ENCODE measurements around the gene FFAR3.

The FFAR3 gene

DNA sequence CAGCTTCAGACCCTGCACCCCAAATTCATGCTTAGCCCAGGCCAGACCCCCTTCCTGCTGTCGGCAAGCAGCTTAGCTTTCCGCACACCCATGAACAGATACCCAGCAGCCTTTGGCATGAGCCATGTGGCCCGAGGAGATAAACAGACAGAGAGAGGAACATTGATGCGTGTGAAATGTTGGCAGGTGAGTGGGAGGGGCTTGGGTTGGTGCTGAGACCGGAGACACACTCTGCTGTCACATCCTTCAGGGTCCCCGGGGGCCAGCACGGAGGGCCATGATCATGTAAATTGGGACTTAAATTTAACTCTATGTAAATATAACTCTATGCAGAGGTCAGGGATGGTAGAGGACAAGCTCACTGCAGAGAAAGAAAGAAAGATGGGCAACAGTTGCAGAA, 27.8 kb upstream of the FFAR3 start:
- Histone ChIP-seq H3K27ac (no peak overlapping the region), H3K4me3 (no peak overlapping the region)
- TF ChIP-seq, protein P1, sequence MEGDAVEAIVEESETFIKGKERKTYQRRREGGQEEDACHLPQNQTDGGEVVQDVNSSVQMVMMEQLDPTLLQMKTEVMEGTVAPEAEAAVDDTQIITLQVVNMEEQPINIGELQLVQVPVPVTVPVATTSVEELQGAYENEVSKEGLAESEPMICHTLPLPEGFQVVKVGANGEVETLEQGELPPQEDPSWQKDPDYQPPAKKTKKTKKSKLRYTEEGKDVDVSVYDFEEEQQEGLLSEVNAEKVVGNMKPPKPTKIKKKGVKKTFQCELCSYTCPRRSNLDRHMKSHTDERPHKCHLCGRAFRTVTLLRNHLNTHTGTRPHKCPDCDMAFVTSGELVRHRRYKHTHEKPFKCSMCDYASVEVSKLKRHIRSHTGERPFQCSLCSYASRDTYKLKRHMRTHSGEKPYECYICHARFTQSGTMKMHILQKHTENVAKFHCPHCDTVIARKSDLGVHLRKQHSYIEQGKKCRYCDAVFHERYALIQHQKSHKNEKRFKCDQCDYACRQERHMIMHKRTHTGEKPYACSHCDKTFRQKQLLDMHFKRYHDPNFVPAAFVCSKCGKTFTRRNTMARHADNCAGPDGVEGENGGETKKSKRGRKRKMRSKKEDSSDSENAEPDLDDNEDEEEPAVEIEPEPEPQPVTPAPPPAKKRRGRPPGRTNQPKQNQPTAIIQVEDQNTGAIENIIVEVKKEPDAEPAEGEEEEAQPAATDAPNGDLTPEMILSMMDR (IDR thresholded peaks at IDR 0.05) = no peak
- DNase-seq (ENCODE audit: low spot score) = no peak

DNA sequence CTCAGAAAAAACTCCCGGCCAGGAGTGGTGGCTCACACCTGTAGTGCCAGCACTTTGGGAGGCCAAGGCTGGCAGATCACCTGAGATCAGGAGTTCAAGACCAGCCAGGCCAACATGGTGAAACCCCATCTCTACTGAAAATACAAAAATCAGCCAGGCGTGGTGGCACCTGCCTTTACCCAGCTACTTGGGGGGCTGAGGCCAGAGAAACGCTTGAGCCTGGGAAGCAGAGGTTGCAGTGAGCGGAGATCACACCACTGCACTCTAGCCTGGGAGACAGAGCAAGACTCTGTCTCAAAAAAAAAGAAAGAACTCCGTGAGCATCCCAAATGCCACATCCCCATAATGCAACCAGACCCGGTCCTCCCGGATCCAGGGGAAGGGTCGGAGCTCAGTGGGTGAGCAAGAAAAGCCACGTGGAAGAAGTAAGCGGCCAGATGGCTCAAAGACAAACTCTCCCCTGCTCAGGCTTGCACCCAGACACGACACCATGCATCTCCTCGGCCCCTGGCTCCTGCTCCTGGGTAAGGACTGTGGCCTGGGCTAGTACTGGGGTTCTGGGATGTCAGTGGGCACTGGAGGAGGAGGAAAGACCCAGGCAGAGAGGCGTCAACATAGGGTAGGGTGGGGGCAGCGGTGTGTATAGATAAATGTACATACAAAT, 26.6 kb upstream of the FFAR3 start:
- no peak for DNase-seq (ENCODE audit: low spot score)
- Histone ChIP-seq H3K4me3 (no peak overlapping the region), H3K27ac (no peak overlapping the region)
- TF ChIP-seq, protein P1 (IDR thresholded peaks at IDR 0.05) = no peak

DNA sequence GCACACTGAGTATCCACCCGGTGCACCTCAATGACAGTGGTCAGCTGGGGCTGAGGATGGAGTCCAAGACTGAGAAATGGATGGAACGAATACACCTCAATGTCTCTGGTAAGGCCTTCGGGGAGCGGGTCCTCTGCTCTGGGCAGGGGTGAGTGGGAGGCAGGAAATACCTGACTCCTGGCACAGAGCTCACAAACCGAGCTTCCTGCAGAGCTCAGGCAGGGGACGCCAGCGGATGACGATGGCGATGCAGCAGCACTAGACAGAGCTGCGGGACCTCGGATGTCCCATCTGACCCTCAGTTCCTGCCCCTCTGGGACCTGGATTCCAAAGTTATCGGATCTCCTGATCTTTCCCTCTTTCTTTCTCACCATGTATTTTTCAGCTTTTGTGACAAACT, 25.4 kb upstream of the FFAR3 start:
- DNase-seq (ENCODE audit: low spot score) = no peak
- H3K4me3 ChIP-seq = no peak overlapping the region
- TF ChIP-seq, protein P1 (IDR thresholded peaks at IDR 0.05) = no peak
- no peak overlapping the region for H3K27ac ChIP-seq

DNA sequence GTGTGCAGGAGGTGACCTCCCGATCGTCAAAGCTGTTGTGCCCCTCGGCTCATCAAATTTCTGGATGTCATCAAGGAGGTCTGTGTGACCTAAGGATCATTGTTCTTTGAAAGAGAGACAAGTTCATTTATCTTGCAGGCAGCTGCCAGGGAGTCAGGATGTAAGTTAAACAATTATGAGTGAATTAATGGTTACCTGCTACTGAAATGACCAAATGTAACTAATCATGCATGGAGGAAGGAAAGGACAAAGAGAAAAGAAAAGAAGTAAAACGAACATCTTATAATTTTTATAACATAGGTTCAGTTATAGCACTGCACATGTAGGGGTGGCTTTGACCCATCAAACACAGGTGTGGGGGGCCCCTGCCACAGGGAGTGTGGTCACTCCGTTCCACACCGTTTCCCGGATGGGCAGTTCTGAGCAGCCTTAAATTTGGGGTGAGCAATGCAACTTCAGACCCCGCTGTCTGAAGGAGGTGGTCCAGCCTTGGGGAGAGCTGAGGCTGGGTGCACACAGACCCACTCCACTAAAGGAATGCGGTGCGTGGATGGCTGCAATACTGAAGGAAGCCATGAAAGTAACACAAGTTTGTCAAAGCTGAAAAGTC, 24.0 kb upstream of the FFAR3 start:
- Histone ChIP-seq H3K27ac (no peak overlapping the region), H3K4me3 (no peak overlapping the region)
- DNase-seq (ENCODE audit: low spot score) = no peak
- TF ChIP-seq, protein P1 (IDR thresholded peaks at IDR 0.05) = no peak

DNA sequence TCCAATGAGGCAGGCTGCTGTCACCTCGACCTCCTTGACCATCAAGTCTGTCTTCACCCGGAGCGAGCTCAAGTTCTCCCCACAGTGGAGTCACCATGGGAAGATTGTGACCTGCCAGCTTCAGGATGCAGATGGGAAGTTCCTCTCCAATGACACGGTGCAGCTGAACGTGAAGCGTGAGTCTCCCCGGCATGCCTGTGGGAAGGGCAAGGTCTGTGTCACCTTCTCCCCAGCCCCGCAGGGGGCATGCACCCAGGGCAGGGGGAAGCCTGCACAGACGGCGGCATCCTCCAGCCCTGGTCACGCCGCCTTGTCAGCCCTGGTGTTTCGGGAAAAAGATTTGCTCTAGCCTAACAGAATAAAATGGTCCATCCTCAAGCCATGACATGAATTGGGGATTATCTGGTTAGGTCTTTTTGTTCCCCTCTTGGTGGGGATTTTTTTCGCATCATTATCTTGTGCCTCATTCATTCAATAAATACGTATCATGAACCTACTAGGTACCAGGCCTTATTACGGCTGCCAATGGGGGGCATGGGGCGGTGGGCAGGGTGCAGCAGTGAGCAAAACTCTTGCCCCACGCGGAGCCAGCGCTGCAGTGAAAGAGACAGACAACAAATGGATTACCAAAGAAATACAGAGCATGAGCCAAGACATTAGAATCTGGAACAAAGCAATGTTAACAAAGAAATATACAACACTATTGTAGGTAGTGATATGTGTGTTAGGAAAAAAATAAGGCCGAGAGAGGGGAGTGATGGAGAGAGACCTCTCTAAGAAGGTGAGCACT, 21.9 kb upstream of the FFAR3 start:
- Histone ChIP-seq H3K27ac (no peak overlapping the region), H3K4me3 (no peak overlapping the region)
- DNase-seq (ENCODE audit: low spot score) = no peak
- TF ChIP-seq, protein P1 (IDR thresholded peaks at IDR 0.05) = no peak

DNA sequence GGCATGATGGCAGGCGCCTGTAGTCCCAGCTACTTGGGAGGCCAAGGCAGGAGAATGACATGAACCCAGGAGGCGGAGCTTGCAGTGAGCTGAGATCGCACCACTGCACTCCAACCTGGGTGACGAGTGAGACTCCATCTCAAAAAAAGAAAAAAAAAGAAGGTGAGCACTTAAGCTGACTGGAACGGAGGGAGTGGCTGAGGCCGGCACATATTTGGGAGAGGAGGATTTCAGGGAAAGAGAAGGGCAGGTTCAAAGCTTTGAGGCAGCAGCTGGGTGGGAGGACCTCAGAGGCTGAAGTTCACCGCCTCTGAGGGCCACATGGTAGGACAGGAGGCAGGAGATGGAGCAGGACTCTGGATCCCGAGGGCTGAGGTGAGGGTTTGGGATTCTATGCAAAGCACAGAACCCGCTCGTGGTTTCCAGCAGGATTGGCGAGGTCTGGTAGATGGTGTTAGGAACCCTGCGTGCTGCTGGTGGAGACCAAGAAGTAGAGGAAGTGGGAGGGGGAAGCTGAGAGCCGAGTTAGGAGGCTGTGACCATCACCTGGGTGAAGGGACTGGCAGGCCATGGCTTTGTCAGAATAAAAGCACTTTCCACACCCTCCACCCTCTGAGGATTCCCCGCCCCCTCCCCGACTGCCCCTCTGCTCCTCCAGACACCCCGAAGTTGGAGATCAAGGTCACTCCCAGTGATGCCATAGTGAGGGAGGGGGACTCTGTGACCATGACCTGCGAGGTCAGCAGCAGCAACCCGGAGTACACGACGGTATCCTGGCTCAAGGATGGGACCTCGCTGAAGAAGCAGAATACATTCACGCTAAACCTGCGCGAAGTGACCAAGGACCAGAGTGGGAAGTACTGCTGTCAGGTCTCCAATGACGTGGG, 20.9 kb upstream of the FFAR3 start:
- no peak overlapping the region for H3K27ac ChIP-seq
- TF ChIP-seq, protein P1 (IDR thresholded peaks at IDR 0.05) = no peak
- no peak for DNase-seq (ENCODE audit: low spot score)
- no peak overlapping the region for H3K4me3 ChIP-seq

Measured in coronary artery (tissue), 2 donors.